HG02870 (cell line): ENCODE data around the gene SEC63.

ENCODE experiments used
- ATAC-seq: cut with Tn5 transposase; IDR thresholded peaks from one replicate; pipeline ENCODE4 v1.9.1; 2021; ENCODE audit warnings: mild to moderate bottlenecking, moderate library complexity; ENCODE audit not compliant: unreplicated experiment

SEC63 gene

DNA sequence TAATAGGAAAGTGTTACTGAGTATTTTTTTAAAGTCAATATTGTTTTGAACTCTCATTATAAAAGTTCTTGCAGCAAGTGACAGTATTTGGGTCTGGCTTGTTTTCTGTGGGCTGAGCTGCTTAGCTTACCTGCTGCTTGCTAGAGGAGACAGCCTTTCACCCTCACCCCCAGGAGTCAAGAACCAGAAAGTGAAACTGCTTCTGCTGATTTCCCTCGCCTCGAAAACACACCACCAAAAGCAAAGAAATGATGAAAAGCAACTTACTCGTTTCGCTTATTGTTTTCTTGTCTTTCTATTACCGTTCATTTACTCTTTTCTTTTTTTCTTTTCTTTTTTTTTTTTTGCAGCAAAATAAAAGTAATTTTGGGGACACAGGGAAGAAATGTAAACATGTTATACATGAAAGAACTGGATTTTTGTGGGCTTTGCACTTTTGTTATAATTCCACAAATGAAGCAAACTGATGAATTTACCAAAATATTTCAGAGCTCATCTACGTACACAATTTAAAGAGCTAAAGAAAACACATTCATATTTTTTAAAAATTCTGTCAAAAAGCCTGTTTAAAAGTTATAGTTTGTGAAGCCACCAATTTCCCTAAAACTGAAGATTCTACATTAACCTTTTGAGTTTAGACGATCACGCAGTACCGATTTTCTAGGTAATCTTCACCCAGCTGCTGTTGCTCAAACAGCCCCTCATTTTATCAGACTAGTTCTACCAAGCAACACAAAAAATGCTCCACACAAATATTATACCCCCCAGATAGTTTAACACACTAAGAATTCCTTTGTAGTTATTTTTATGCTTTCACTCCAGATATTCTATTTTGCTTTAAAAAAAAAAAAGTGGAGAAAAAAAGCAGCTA lies 135.6 kb downstream of the SEC63 start:
- ATAC-seq = no peak

DNA sequence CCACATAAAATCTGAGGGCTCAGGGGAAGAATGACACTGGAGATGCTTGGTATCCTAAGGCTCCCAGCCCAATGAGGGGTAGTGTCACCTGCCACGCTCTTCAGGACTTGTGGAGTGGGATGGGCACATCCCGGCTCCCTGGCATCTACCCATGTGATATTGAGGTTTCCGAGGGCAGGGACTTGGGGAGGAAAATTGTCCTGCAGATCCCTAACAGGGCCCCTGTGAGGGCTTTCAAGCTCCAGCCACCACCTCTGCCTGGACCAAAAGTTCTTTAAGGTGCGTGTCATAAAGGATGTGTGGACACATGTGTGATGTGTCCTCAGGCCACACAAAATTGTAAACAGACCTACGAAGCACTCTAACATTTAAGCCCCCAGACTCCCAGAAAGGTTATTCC lies 136.4 kb downstream of the SEC63 start:
- no peak for ATAC-seq

DNA sequence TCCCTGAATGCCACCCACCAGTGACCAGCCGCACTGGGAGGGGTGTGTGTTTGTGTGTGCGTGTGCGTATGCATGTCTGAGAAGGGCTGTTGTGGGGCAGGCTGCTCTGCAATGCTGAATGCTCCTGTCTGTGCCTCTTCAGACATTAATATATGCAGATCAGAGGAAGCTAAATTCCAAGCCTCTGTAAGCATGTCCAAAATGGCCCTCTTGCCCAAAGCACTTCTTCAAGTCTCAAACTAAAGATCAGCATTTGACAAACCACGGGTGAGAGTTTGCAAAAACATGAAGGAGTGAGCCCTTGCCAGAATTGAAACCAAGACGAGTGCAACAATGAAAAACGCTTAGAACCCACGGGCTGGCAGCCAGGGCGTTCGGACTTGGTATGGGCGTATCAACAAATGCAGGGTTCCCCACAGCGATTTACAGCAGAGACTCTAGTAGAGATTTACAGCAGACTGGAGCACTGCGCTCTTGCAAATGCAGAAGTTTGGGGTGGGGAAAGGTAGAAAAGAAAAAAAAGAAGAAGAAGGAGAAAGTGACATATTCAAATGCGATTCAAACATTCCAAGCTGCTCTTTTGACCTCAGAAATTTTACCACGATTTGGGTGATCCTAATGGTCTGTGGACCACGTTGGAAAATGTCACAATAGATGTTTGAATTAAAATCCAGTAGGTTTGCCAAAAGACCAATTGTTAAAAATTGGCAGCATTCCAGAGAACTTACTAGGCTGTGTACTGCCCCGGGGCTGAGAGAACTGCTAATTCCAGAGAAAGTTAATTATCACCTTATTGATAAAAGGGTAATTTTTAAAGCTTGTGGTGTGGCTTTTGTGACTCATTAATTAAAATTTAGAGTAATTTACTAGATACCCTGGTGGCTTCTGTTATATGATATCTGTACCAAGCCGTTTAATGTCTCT lies 137.4 kb downstream of the SEC63 start:
- ATAC-seq = no peak

DNA sequence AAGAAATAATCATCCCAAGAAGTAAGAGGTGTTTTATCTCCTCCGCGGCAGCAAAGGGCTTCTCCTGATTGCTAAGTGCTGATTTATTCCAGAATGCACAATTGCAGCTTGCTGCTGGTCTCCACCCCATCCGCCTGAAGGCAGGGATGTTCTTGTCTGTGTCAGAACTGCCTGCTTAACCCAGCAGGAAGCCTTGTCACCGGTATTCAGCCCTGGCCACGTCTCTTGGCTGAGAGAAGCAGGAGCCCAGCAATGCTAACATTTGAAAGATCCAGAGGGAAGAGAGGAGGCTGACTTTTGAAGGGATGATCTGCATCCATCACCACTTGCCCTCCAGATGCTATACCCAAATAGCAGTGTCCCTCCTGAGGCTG lies 138.1 kb downstream of the SEC63 start:
- no peak for ATAC-seq

DNA sequence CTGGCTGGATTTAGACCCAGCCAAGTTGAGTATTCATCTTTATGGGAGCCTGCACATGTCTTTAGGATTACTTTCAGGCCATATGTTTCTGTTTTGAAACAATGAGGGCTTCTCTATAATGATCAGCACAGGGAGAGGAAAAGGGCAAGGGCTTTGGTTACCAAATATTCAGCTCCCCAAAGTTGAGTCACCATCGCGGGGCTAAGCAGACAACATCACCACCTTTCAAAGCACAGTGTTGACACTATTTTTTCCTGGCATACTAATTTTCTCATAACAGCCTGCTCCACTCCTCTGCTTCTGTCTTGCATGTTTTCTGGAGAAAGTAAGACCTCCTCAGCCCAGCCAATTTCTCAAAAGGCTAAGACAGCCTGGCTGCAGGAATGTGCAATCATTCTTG lies 138.8 kb downstream of the SEC63 start:
- no peak for ATAC-seq

DNA sequence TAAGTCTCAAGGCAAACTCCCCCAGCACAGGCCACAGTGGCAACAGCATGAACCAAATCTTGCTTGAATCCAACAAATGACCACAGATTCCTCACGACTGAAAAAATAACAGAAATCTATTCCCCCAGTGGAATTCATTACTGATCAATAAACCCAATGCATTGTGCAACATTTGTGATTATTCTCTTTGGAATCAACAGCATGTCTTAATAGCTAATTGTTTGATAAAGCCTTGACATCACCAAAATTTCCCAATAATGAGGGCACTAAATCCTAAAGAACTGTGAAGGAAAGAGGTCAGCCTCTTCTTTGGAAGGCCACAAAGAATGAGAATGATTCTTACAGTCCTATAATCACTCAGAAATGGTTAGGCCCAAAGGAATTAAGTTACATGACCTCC lies 139.7 kb downstream of the SEC63 start:
- ATAC-seq = no peak

DNA sequence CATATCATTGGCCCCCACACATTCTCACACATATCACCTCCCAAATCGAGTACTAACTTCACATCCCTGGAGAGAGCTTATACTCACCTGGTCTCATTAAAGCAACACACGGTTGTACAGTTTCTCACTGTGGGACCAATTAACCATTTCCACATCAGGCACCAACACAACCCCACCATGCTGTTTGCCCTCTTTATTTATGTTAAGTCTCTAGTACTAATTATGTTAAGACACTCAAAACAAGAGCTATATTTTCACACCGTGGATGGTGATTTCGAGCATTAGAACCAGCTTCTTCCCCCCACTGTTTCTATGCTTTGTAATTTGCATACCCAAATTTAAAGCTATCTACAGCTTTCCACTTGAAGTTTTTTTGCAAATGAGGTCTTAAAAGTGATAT lies 140.2 kb downstream of the SEC63 start:
- ATAC-seq = no peak
